Neural progenitor cell (in vitro differentiated cells): ENCODE measurements around the gene TSC22D4.

ENCODE experiments used
- EZH2 ChIP-seq: fragments of 200-600 bp; sonication (generic); IDR thresholded peaks from 2 replicates; pipeline ENCODE4 v1.6.1; 2017; ENCODE audit warnings: antibody characterized with exemption, mild to moderate bottlenecking, moderate library complexity
- TF ChIP-seq, protein P1 (sequence below): fragments of 200-600 bp; sonication (generic); IDR thresholded peaks from 2 replicates; pipeline ENCODE4 v1.5.1; 2017; ENCODE audit warnings: antibody characterized with exemption, mild to moderate bottlenecking

DNA sequence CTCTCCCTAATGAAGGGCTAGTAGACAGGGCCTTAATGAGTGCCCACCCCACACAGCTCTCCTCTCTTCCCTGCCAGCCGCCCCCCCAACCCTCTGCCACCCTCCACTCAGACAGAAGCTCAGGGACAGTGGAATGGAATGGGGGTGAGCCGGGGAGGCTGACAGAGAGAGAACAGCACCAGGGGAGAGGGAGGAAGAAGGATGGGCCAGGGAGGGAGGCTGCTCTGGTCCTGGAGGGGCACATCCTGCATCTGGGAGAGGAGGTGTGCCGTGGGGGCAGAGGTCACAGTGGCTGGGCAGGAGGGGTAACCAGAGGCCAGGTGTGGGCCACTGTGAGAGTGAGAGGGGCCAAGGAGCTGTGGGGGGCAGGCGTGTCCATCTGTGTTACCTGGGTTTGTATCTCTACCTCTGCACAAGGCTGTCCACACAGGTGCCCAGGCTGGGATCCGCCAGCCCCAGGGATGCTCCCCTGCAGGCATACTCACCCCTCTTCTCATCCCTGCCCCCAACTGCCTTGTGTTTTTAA, 7.2 kb upstream of the TSC22D4 start:
- TF ChIP-seq, protein P1, sequence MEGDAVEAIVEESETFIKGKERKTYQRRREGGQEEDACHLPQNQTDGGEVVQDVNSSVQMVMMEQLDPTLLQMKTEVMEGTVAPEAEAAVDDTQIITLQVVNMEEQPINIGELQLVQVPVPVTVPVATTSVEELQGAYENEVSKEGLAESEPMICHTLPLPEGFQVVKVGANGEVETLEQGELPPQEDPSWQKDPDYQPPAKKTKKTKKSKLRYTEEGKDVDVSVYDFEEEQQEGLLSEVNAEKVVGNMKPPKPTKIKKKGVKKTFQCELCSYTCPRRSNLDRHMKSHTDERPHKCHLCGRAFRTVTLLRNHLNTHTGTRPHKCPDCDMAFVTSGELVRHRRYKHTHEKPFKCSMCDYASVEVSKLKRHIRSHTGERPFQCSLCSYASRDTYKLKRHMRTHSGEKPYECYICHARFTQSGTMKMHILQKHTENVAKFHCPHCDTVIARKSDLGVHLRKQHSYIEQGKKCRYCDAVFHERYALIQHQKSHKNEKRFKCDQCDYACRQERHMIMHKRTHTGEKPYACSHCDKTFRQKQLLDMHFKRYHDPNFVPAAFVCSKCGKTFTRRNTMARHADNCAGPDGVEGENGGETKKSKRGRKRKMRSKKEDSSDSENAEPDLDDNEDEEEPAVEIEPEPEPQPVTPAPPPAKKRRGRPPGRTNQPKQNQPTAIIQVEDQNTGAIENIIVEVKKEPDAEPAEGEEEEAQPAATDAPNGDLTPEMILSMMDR: no peak
- TF ChIP-seq EZH2: no peak
